Stimulated activated naive CD4-positive, alpha-beta T cell treated with Interleukin-2 at 50 U/mL for 16 hours (primary cell): Measurements from ENCODE around the gene USP15.
"Not testable (repeated sequence)": the region's sequence is repeated elsewhere in the genome, so short reads cannot be mapped to it uniquely, and the experiment has no call there.

Experiments
- DNase-seq: peaks from one replicate; lab custom pipeline; 2025; lab: John Stamatoyannopoulos, UW

Gene USP15

DNA sequence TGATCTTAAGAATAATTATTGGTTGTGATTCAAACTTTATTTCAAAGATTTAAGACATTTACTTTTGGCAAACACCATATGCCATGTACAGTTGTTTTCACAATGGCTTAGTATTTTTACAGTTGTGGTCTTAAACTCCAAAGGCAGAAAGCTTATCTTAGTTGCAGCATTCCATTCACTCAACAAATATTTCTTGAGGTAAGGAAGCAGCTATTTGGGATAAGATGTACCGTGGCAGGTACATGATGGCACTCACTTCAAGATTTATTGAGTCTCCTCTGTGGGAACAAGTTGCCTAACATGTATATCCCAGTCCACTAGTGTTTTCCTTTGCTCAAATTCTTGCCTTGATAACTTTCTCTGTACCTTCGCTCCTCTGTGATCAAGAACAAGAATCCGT is 198.4 kb downstream of the USP15 start:
- DNase-seq, result no peak

DNA sequence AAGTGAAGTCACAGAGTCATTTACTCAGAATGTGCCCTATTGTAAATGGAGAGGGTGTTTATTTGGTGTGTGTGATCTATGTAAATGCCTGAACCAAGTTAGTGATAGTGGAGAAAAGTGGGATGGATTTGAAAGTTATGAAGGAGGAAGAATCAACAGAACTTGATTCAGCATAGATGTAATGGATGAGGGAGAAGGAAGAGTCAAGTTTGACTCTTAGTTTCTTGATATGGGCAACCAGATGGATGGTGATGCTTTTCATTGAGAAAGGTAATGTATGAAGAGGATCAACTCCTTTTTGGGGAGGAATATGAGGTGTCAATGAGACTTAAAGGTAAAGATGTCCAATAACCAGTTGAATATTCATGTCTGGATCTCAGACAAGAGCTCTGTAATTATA is 199.8 kb downstream of the USP15 start:
- no peak for DNase-seq

DNA sequence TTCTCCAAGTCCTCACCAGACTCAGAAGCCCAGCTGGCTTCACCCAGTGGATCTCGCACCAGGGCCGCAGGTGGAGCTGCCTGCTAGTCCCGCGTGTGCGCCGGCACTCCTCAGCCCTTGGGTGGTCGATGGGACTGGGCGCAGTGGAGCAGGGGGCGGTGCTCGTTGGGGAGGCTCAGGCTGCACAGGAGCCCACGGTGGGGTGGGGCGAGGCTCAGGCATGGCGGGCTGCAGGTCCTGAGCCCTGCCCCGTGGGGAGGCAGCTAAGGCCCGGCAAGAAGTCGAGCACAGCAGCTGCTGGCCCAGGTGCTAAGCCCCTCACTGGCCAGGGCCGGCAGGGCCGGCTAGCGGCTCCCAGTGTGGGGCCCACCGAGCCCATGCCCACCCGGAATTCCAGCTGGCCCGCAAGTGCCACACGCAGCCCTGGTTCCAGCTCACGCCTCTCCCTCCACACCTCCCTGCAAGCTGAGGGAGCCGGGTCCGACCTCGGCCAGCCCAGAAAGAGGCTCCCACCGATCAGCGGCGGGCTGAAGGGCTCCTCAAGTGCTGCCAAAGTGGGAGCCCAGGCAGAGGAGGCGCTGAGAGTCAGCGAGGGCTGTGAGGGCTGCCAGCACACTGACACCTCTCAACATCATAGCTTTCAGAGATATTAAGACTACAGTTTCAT is 201.1 kb downstream of the USP15 start:
- DNase-seq, result not testable (repeated sequence)

DNA sequence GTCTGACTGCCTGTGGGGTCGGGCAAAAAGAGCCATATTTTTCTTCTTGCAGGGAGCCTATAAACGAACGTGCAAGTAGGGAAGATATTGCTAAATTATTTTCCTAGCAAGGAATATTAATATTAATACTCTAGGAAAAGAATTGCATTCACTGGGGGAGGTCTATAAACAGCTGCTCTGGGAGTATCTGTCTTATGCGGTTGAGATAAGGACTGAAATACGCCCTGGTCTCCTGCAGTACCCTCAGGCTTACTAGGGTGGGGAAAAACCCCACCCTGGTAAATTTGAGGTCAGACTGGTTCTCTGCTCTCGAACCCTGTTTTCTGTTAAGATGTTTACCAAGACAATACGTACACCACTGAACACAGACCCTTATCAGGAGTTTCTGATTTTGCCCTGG is 203.0 kb downstream of the USP15 start:
- not testable (repeated sequence) for DNase-seq
